MM.1S (cell line): Measurements from ENCODE around the gene CRTAP.

Source experiments
- CTCF ChIP-seq: fragments of 300-600 bp; sonication (generic); IDR thresholded peaks from 2 replicates; pipeline ENCODE4 v1.5.1; 2016; ENCODE audit warnings: antibody characterized with exemption, low read length, mixed read lengths
- EZH2 ChIP-seq: fragments of 300-600 bp; sonication (generic); optimal IDR thresholded peaks from 2 replicates; pipeline ENCODE3; 2017; ENCODE audit warnings: low read depth, mild to moderate bottlenecking, antibody characterized with exemption, low read length, mixed read lengths
- EZH2phosphoT487 ChIP-seq: fragments of 300-600 bp; sonication (generic); IDR thresholded peaks from 2 replicates; pipeline ENCODE4 v1.6.1; 2018; ENCODE audit warnings: antibody characterized with exemption, low read length

- TF ChIP-seq CTCF (no peak), EZH2phosphoT487 (no peak), EZH2 (no peak)
Observed at GRCh38 chr3:33174095-33174494, 60.3 kb downstream of the CRTAP start.
